ENCODE measurements around the gene SLC35E3.

SLC35E3 gene

DNA sequence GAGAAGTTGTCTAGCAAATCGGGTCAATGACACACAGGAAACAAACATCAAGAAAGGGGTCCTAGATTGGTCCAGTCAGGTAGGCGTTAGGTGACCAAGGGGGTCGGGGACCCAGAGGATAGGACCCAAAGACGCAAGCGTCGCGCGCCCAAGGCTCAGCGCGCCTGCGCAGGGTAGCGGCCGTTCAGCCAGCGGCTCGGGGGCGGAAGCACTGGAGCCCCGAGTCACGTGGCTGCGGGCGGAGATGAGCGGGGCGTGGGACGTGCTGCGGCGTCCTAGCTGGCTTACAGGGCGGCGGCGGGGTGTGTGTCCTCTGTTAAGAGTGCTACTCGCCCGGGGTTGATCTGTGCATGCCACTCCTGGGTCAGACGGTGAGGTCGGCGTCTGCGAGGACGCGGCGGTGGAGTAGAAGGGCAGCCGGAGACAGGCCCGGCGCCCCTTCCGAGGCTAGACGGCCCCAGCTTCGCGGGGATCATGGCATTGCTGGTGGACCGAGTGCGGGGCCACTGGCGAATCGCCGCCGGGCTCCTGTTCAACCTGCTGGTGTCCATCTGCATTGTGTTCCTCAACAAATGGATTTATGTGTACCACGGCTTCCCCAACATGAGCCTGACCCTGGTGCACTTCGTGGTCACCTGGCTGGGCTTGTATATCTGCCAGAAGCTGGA lies at the start of gene SLC35E3:
Gene SLC35E3 (plus strand): TSS at position 273 of the 668 bp plus-strand sequence. CDS start 202 bp downstream, at position 475.
- intact Hi-C loops (cut with DNase I): loop anchor here (2.0 to 5.0 kb wide), 2 partner anchors 59 to 63 kb away; partner anchors contain the start of genes MDM2 and NUP107
- DNase-seq: peak; percentile 90 to 98 (median 96)

- intact Hi-C loops (cut with DNase I): no loop called here
- no peak for DNase-seq
Measured at GRCh38 chr12:68699486-68699885, 46.5 kb upstream of the SLC35E3 start.

DNA sequence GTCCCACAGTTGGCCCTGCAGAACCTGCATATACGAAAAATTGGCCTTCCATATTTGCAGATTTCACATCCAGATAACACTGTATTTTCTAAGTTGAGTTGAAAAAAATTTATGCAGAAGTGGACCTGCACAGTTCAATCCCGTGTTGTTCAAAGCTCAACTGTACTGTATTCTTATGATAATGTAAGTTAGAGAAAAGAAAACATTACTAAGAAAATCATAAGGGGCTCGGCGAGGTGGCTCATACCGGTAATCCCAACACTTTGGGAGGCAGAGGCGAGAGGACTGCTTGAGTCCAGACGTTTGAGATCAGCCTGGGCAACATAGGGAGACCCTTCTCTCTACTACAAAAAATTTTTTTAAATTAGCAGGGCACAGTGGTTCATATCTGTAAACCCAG lies 18.2 kb upstream of the SLC35E3 start:
- intact Hi-C loops (cut with DNase I): no loop called here
- DNase-seq: no peak

DNA sequence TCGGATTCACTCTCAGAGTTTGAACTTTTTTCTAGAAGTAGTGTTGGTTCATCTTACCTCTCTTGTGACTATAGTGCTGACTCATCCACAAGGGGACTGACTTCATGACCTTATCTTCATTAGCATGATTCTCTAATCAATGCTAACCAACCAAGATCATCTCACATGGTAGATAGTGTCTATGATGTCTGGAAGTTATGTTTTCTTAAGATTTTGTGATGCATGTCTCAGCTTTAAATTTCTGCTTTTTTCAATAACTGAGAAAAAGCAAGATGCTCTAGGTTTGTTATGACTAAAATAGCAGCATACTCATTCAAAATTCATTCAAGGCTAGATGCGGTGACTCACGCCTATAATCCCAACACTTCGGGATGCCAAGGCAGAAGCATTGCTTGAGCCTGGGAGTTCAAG lies 12.3 kb upstream of the SLC35E3 start:
- peak in 14 of 42 donors; percentile 14 to 66 (median 30) for DNase-seq
- intact Hi-C loops (cut with DNase I): no loop called here

DNA sequence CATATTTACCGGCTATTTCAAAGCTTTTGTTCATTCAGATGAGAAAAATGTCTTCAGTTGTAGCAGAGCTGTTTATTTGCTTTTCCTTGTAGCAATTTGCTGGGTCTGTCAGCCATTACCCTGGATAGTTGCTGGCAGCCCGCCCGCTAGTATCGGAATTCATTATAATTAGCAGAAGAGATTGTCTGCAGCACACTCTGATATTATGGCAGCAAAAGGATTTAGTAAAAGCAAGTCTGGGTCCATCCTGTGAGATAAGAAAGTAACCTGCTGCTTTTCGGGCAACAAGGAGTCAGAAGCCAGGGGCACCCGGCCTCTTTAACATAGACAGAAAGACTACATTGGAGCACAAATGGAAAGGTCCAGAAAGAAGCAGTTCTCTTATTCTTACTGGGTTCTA lies 6.1 kb upstream of the SLC35E3 start:
- no peak for DNase-seq
- intact Hi-C loops (cut with DNase I): no loop called here

DNA sequence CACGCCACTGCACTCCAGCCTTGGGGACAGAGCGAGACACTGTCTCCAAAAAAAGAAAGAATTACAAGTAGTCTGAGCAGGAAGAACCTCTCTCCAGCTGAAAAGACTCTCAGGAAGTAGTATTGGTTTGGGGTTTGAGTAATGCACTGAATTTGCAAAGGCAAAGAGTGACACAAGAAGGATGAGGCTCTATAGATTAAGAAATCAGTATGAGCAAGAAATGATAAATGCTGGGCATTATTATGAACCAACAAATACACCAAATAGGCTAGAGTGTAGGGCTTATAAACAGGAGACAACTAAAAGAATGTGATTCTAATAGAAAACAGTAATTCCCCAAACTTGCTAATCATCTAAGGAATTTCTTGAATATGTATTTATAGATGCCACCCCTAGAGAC lies 2.6 kb upstream of the SLC35E3 start:
- intact Hi-C loops (cut with DNase I): no loop called here
- no peak for DNase-seq

DNA sequence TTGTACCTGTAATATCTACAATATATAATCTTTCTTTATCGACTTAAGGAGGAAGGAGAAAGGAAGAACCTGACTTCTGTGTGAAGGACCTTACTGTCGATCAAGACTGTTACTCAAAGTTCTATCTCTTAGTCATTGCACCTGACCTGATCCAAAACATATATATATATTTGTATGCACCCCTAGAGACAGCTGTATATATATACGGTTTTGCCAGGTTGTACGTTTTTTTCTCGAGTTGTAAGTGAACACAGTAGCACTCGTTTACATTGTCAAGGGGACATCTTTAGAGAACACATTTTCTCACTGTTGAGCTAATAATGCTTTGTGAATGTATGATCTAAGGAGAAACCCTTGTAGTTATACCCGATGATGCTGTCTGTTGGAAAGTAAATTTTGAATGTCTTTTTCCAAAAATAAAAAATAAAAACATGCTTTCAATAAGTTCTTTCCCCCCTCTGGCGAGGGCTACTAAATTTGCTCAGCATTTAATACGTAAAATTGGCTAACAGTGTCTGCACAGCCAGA lies 536 bp upstream of the SLC35E3 start:
- intact Hi-C loops (cut with DNase I): loop anchor here (5.0 kb wide), 1 partner anchor 58 kb away; the partner anchor contains the start of gene NUP107
- DNase-seq: no peak

DNA sequence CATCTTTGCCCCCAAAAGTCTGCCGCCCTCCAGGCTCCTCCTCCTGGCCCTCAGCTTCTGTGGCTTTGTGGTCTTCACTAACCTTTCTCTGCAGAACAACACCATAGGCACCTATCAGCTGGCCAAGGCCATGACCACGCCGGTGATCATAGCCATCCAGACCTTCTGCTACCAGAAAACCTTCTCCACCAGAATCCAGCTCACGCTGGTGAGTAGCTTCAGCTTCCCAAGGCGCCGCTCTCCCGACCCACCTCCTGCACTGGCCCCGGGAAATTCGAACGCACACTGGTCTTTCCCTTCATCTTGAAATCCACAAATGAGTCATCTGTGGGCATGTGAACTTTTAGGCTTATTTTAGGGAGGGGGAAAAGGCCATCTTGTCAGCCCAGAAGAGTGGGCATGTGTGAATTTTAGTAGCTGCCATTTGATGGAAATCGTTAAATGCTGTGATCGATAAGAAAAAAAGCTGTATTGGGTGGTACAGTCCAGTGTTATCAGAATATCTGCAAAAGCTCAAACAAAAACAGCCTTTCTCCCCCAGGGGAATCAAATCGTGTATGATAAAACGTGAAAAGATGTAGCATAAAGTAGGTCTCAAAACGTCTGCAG lies 700 bp downstream of the SLC35E3 start:
- intact Hi-C loops (cut with DNase I): loop anchor here (2.0 to 5.0 kb wide), 2 partner anchors 59 to 62 kb away; partner anchors contain the start of genes MDM2 and NUP107
- DNase-seq: peak; percentile 32 to 82 (median 64)

DNA sequence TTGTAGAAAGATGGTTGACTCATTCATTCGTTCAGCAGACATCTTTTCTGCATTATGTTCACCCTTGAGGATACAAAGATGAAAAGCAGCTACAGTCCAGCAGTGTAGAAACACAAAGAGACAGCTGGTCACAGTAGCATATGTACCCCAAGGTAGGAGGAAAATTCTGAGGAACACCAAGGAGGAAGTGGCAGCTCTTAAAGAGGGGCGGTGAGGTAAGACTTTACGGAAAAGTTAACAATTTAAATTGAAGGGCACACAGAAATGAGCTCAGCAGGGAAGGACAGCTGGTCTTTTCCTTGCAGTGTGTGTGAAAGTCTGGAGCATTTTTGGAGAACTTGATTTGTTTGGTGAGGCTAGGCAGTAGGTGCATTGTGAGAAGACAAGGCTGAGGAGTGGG lies 3.5 kb downstream of the SLC35E3 start:
- no peak for DNase-seq
- intact Hi-C loops (cut with DNase I): loop anchor here (5.0 kb wide), 1 partner anchor 62 kb away; the partner anchor contains the start of gene NUP107

DNA sequence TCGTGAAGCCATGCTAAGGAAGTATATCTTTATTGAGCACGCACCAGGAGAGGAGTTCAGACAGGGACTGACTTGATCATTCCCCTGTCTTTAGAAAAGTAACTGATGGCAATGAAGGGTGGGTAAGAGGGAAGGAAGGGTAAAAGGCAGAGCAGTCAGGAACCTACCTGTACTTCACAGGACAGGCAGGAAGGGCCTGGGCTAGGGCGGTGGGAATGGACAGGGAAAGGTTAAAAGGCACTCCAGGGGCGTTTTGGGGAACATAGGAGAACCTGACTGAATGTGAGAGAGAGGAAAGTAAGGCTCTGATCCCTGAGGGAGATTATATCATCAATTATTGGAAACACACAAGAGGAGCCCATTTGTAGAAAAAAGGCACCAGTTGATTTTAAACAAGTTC lies 3.9 kb downstream of the SLC35E3 start:
- no peak for DNase-seq
- intact Hi-C loops (cut with DNase I): loop anchor here (5.0 kb wide), 1 partner anchor 63 kb away; the partner anchor contains the start of gene NUP107

GRCh38 chr12:68750506-68750905 lies 4.5 kb downstream of the SLC35E3 start:
- intact Hi-C loops (cut with DNase I): no loop called here
- peak in 5 of 42 donors; percentile 2 to 30 (median 16) for DNase-seq

DNA sequence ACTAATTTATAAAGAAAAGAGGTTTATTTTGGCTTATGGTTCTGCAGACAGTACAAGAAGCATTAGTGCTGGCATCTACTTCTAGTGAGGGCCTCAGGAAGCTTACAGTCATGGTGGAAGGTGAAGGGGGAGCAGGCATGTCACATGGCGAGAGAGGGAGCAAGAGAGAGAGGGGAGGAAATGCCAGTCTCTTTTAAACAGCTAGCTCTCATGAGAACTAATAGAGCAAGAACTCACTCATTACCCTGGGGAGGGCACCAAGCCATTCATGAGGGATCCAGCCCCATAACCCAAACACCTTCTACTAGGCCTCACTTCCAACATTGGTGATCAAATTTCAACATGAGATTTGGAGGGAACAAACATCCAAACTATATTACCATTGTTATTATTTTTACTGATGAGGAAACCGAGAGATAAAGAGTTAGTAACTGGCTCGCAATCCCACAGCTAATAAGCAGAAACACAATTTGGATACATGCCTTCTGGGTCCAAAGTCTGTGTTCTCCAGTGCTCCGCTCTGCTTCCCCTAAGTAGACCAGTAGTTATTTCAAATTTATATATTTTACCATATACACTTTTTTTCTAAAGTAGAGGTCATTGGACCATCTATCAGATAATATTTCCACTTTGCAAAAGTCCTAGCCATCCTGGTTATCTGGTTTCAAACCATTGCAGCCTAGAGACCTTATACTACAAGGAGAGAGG lies 9.7 kb downstream of the SLC35E3 start:
- intact Hi-C loops (cut with DNase I): no loop called here
- no peak for DNase-seq

DNA sequence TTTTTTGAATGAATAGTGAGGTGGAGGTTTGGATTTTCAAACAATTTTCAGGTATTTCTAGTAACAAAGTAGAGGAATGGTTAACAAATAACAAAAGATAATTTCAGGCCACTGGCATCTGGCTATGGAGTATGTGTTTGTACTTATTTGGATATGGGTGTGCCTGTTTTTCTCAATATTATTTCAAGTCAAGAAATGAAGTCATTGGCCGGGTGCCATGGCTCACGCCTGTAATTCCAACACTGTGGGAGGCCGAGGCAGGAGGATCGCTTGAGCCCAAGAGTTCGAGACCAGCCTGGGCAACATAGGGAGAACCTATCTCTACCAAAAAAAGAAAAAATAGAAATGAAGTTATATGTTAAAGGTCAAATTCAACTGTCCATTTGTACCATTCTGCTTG lies 13.9 kb downstream of the SLC35E3 start:
- intact Hi-C loops (cut with DNase I): no loop called here
- no peak for DNase-seq

- no peak for DNase-seq
- intact Hi-C loops (cut with DNase I): no loop called here
Measured at GRCh38 chr12:68760806-68761441, 14.9 kb downstream of the SLC35E3 start.

DNA sequence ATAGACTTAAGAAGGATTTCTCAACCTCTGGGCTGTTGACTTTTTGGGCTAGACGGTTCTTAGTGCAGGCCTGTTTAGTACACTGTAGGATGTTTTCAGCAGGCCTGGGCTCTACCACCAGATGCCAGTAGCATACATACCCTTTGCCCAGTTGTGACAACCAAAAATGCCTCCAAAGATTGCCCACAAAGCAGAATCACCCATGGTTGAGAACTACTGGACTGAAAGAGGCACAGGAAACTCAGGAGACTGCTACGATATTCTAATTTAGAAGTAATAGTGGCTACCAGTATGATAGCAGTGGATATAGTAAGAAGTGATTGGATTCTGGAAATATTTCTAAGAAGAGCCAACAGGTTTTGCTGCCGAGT lies 15.5 kb downstream of the SLC35E3 start:
- intact Hi-C loops (cut with DNase I): no loop called here
- no peak for DNase-seq

GRCh38 chr12:68761901-68762630 lies 16.1 kb downstream of the SLC35E3 start:
- intact Hi-C loops (cut with DNase I): no loop called here
- no peak for DNase-seq

GRCh38 chr12:68762691-68763090 lies 16.7 kb downstream of the SLC35E3 start:
- no peak for DNase-seq
- intact Hi-C loops (cut with DNase I): no loop called here

DNA sequence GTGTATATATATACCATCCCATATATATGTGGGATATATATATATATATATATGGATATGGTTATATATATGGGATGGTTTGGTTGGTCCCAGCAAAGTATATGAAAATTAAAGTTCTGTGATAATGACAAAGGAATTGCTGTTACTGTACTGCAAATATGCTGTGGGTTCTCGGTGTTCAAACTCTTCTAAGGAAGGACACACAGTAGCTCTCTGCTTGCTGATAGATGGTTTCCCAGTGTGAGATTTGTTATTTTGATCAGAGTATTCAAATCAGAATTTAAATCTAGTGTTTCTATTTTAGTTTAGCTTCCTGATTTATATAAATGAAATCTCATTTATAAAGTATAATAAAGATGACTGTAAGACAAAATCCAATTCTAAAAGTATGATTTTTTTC lies 19.7 kb downstream of the SLC35E3 start:
- DNase-seq: no peak
- intact Hi-C loops (cut with DNase I): no loop called here

DNA sequence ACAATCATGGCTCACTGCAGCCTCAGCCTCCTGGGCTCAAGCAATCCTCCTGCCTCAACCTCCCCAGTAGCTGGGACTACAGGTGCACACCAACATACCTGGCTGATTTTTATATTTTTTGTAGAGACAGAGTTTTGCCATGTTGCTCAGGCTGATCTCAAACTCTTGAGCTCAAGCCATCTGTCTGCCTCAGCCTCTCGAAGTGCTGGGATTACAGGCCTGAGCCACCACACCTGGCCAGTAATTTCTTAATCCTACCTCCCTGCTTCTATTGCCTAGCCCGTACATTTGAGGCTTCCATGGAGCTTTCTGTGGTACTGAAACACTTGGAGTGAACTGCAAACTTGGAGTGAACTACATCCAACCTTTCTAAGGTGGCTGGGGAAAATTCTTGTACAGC lies 20.7 kb downstream of the SLC35E3 start:
- intact Hi-C loops (cut with DNase I): no loop called here
- no peak for DNase-seq

All from head of caudate nucleus (tissue), 42 donors.